ENCODE data around the gene ZEB2. TPM values are rescaled to one million over a fixed set of nuclear protein-coding genes. Genes with fewer than 3 reads are reported as not detected.

Gene ZEB2
- total and polyA plus RNA-seq, 2 of the 8 experiments (the other 6 are each of a cell fraction or from before 2014, with no cell fraction given) = 0.38 TPM; not detected in 1

DNA sequence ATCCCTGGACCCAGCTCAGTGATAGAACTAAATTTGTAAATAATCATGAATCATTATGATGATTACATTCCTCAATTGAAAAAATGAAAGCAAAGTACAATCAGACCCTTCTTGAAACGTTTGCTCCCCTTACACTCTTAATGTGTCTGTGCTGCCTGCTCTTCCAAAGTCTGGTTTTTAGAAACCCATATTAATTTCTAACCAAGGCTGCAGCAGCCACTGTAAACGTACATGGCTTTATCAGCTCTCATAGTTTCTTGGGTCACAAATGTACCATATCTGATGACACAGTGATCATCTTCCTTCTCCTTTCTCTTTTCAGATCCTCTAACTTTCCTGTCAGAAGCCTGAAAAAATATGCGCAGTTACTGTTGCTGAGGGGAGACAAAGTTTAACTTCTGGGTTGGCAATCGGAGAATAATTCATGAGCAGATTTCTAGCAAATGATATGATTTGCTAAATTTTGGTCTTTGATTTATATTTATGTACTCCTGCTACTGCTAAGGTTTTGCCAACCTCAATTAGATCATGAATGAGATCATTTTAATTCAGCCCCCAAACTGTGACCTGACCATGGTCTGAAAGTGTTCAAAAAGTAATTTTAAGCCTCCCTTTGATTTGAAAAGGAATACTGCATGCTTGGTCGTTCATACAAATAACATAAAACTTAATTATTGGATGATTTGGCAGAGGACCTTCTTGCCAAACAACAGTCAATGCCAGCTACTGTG is 12.3 kb downstream of the ZEB2 start (continued):
- TF ChIP-seq, protein P1, sequence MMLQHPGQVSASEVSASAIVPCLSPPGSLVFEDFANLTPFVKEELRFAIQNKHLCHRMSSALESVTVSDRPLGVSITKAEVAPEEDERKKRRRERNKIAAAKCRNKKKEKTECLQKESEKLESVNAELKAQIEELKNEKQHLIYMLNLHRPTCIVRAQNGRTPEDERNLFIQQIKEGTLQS (IDR thresholded peaks at IDR 0.05; ENCODE audit: insufficient read depth, low read depth, low read length) = no peak
- no peak for TF ChIP-seq RXRA (IDR thresholded peaks at IDR 0.05; ENCODE audit: insufficient read depth, low read depth, low read length)
- TF ChIP-seq, protein P2, sequence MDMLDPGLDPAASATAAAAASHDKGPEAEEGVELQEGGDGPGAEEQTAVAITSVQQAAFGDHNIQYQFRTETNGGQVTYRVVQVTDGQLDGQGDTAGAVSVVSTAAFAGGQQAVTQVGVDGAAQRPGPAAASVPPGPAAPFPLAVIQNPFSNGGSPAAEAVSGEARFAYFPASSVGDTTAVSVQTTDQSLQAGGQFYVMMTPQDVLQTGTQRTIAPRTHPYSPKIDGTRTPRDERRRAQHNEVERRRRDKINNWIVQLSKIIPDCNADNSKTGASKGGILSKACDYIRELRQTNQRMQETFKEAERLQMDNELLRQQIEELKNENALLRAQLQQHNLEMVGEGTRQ (IDR thresholded peaks at IDR 0.05; ENCODE audit: low read length) = no peak
- TF ChIP-seq EP300 (IDR thresholded peaks at IDR 0.05; ENCODE audit: borderline replicate concordance in 1 of 2, low read depth in 2 of 2, low read length in 2 of 2) = no peak
- TF ChIP-seq, protein P3, sequence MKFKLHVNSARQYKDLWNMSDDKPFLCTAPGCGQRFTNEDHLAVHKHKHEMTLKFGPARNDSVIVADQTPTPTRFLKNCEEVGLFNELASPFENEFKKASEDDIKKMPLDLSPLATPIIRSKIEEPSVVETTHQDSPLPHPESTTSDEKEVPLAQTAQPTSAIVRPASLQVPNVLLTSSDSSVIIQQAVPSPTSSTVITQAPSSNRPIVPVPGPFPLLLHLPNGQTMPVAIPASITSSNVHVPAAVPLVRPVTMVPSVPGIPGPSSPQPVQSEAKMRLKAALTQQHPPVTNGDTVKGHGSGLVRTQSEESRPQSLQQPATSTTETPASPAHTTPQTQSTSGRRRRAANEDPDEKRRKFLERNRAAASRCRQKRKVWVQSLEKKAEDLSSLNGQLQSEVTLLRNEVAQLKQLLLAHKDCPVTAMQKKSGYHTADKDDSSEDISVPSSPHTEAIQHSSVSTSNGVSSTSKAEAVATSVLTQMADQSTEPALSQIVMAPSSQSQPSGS (IDR thresholded peaks at IDR 0.05; ENCODE audit: low read length) = no peak
